Thymus (tissue), 11 donors: ENCODE results near the gene KLK12. TPM values are rescaled to one million over a fixed set of nuclear protein-coding genes. Genes with fewer than 3 reads are reported as not detected.

ENCODE experiments used
- DNase-seq, 9 donors: peaks; one replicate each; pipeline ENCODE4 v3.0.0-alpha.2; 2013; ENCODE audit warnings: low spot score in 9 of 9, low read depth in 6 of 9, missing footprints in 1 of 9
- H3K27ac ChIP-seq, 2 donors: one replicate each; pipeline ENCODE4 v1.5.1; 2013; ENCODE audit warnings: control low read depth in 1 of 2, low read depth in 1 of 2, low read length in 1 of 2, mild to moderate bottlenecking in 1 of 2, moderate library complexity in 1 of 2
- H3K27me3 ChIP-seq, 2 donors: one replicate each; pipeline ENCODE4 v1.5.1; 2013; ENCODE audit warnings: low read length in 1 of 2; ENCODE audit not compliant: control insufficient read depth in 2 of 2, insufficient read depth in 1 of 2
- H3K36me3 ChIP-seq, 2 donors: one replicate each; pipeline ENCODE4 v1.5.1; 2013; ENCODE audit warnings: low read length in 1 of 2, mild to moderate bottlenecking in 1 of 2, moderate library complexity in 1 of 2; ENCODE audit not compliant: control insufficient read depth in 2 of 2, insufficient read depth in 2 of 2
- H3K4me1 ChIP-seq, 2 donors: one replicate each; pipeline ENCODE4 v1.5.1; 2013; ENCODE audit warnings: low read length in 2 of 2; ENCODE audit not compliant: control insufficient read depth in 2 of 2, insufficient read depth in 2 of 2
- H3K4me3 ChIP-seq, 2 donors: one replicate each; pipeline ENCODE4 v1.5.1; 2013; ENCODE audit warnings: low read length in 2 of 2, control low read depth in 1 of 2, mild to moderate bottlenecking in 1 of 2
- H3K9me3 ChIP-seq, 2 donors: one replicate each; pipeline ENCODE4 v1.5.1; 2013; ENCODE audit warnings: low read length in 1 of 2, mild to moderate bottlenecking in 1 of 2; ENCODE audit not compliant: control insufficient read depth in 2 of 2, insufficient read depth in 1 of 2
- WGBS: extraction: QIAGEN DNeasy Blood & Tissue Kit; methylation state at CpG from one replicate; pipeline ENCODE4 v1.1.7; 2013; 5-methylcytosine and 5-hydroxymethylcytosine counted together
- polyA plus RNA-seq: library from polyadenylated mRNA; stranded (reverse); fragments of 200-250 nt; gene quantifications from one replicate; pipeline ENCODE4 v1.2.3, GENCODE V29; 2013
- total RNA-seq: library from RNA; stranded (reverse); fragments of 120-200 nt; gene quantifications from one replicate; pipeline ENCODE4 v1.2.4, GENCODE V29; 2013
- donor health status: healthy.

The KLK12 gene
- total and polyA plus RNA-seq, 2 donors = 0.61 to 3.0 TPM

GRCh38 chr19:51031220-51031879, 3.5 kb downstream of the KLK12 start:
- Histone ChIP-seq H3K36me3 (no peaks in the 10 kb centered on the region), H3K4me1 (no peaks in the 10 kb centered on the region), H3K4me3 (no peak overlapping the region), H3K9me3 (no peaks in the 10 kb centered on the region), H3K27ac (no peak overlapping the region), H3K27me3 (peaks cover 0 to 7% of the 10 kb centered on the region in 2 donors)
- DNase-seq = no peak
- WGBS = 94% methylated on average over 7 of the region's 7 CpGs

- 73% methylated on average over 13 of the region's 13 CpGs for WGBS
- DNase-seq = no peak
- Histone ChIP-seq H3K4me1 (no peaks in the 10 kb centered on the region), H3K27me3 (peaks cover 0 to 9% of the 10 kb centered on the region in 2 donors), H3K27ac (no peak overlapping the region), H3K9me3 (no peaks in the 10 kb centered on the region), H3K4me3 (no peak overlapping the region), H3K36me3 (no peaks in the 10 kb centered on the region)
Measured at GRCh38 chr19:51030631-51031030, 4.2 kb downstream of the KLK12 start.

DNA sequence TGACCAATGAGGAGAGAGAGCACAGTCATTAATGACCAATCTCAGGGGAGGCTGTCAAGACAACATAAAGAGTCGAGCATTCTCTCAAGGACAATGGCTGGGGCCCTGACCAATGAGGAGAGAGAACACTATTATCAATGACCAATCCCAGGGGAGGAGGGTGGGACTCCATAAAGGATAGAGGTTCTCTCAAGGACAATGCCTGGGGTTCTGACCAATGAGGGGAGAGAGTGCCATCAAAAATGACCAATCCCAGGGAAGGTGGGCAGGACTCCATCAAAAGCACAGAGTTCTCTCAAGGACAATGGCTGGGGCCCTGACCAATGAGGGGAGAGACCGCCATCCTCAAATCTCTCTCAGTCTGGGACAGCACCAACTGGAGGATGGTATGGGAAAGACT, 5.1 kb downstream of the KLK12 start:
- H3K27me3 ChIP-seq = peaks cover 0 to 12% of the 10 kb centered on the region in 2 donors
- no peak overlapping the region for H3K27ac ChIP-seq
- H3K4me3 ChIP-seq = no peak overlapping the region
- no peaks in the 10 kb centered on the region for H3K9me3 ChIP-seq
- DNase-seq = no peak
- H3K4me1 ChIP-seq = no peaks in the 10 kb centered on the region
- H3K36me3 ChIP-seq = no peaks in the 10 kb centered on the region
- 86% methylated on average over 2 of the region's 2 CpGs for WGBS

DNA sequence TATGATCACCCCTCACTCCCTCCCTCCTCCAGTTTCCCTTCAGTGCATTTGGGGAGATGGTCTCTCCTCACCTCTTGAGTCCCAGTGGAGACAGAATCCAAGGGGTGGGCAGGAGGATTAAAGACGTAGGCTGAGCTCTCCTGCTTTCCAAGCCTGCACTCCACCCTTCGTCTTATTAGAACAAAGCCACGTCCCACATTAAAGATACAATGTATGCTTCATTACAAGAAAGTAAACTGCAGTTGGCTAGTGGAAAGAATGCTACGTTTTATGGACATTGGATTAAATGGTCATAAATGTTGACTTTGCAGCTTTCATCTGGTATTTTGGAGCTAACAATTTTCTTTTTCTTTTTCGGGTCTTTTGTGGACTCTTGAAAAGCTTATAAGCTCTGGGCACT, 6.9 kb downstream of the KLK12 start:
- Histone ChIP-seq H3K4me1 (no peaks in the 10 kb centered on the region), H3K36me3 (no peaks in the 10 kb centered on the region), H3K9me3 (no peaks in the 10 kb centered on the region), H3K27me3 (peaks cover 0 to 14% of the 10 kb centered on the region in 2 donors), H3K4me3 (no peak overlapping the region), H3K27ac (peak overlapping the region in 1 of 2 donors; percentile 18)
- 80% methylated on average over 5 of the region's 5 CpGs for WGBS
- no peak for DNase-seq

GRCh38 chr19:51027126-51027806, 7.5 kb downstream of the KLK12 start:
- 62% methylated on average over 14 of the region's 14 CpGs for WGBS

GRCh38 chr19:51026554-51026831, 8.3 kb downstream of the KLK12 start, which contains the start of gene KLK11:
KLK11 (minus strand) TSS chr19:51026616; CDS start chr19:51025631, 985 bp downstream.
- Histone ChIP-seq H3K27me3 (peaks cover 0 to 17% of the 10 kb centered on the region in 2 donors), H3K9me3 (no peaks in the 10 kb centered on the region), H3K4me3 (no peak within 1 kb of the TSS), H3K27ac (peak within 1 kb of the TSS; percentile 5 to 54), H3K4me1 (no peaks in the 10 kb centered on the region), H3K36me3 (no peaks in the 10 kb centered on the region)
- WGBS = 89% methylated on average over 11 of the region's 11 CpGs
- DNase-seq = no peak

More at GRCh38 chr19:51027126-51027806, 7.5 kb downstream of the KLK12 start:
- H3K36me3 ChIP-seq = no peaks in the 10 kb centered on the region
- H3K4me3 ChIP-seq = no peak overlapping the region
- H3K4me1 ChIP-seq = no peaks in the 10 kb centered on the region
- no peaks in the 10 kb centered on the region for H3K9me3 ChIP-seq
- no peak for DNase-seq
- H3K27me3 ChIP-seq = peaks cover 0 to 17% of the 10 kb centered on the region in 2 donors
- H3K27ac ChIP-seq = peak overlapping the region; percentile 5 to 54

DNA sequence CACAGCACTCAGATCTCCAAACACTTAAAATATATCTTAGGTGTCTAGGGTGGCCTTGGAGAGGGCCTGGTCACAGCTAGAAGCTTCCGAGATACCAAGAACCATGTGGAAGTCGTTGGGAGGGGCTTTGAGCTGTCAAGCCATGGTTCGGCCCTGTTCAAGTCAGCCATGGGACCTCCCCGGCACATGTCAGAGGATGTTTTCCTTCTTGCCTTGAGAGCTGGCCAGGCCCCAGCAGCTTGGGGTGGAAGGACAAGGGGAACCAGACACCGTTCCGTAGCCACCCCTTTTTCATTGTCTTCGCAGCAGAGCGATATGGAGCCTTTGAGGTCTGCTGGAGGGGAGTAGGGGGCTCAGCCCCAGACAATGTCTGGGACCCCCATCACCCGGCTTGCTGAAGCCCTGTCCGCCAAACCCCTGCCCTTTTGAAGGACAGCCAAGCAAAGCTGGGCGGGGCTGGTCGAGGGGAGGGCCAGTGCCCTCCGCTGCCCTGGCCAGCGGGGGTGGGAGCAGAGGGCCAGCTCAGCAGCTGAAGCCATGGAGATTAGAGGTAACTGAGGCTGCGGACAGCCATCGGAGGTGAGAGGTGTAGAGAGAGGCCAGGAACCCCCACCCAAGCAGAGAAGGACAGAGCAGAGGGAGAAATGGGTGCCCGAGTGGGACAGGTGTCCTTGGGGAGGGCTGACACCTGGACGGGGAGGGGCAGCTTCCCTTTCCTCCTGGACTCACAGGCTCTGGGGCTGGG, 8.8 kb downstream of the KLK12 start:
- peaks cover 0 to 17% of the 10 kb centered on the region in 2 donors for H3K27me3 ChIP-seq
- no peaks in the 10 kb centered on the region for H3K36me3 ChIP-seq
- H3K9me3 ChIP-seq = no peaks in the 10 kb centered on the region
- H3K27ac ChIP-seq = no peak overlapping the region
- 77% methylated on average over 18 of the region's 18 CpGs for WGBS
- no peaks in the 10 kb centered on the region for H3K4me1 ChIP-seq
- H3K4me3 ChIP-seq = no peak overlapping the region
- DNase-seq = no peak

- Histone ChIP-seq H3K4me3 (no peak overlapping the region), H3K27me3 (peaks cover under 1 to 23% of the 10 kb centered on the region in 2 donors)
- whole genome bisulfite sequencing = 77% methylated on average over 6 of the region's 6 CpGs
Measured at GRCh38 chr19:51025401-51025800, 9.4 kb downstream of the KLK12 start.

GRCh38 chr19:51024924-51025323, 9.9 kb downstream of the KLK12 start:
- H3K36me3 ChIP-seq = no peaks in the 10 kb centered on the region
- H3K27ac ChIP-seq = no peak overlapping the region
- WGBS = 66% methylated on average over 5 of the region's 5 CpGs
- no peaks in the 10 kb centered on the region for H3K4me1 ChIP-seq
- H3K4me3 ChIP-seq = no peak overlapping the region
- peaks cover 5 to 28% of the 10 kb centered on the region in 2 donors for H3K27me3 ChIP-seq
- no peaks in the 10 kb centered on the region for H3K9me3 ChIP-seq
- DNase-seq = no peak

More at GRCh38 chr19:51025401-51025800, 9.4 kb downstream of the KLK12 start:
- DNase-seq = no peak
- Histone ChIP-seq H3K27ac (no peak overlapping the region), H3K9me3 (no peaks in the 10 kb centered on the region), H3K4me1 (no peaks in the 10 kb centered on the region), H3K36me3 (no peaks in the 10 kb centered on the region)
